IMR-90 (cell line): Measurements from ENCODE around the gene PYGB. TPM values are rescaled to one million over a fixed set of nuclear protein-coding genes. Genes with fewer than 3 reads are reported as not detected.

Experiments used
- ATAC-seq: fragments of 200-7000 bp; cut with Tn5 transposase; 2 replicates; pipeline ENCODE4 v1.9.1; 2020; ENCODE audit warnings: low read depth, mild to moderate bottlenecking, moderate library complexity
- BruUV-seq: library from RNA; stranded (reverse); fragments of 400-500 nt; replicated peaks from 2 replicates; lab custom pipeline; 2021; lab: Mats Ljungman, UMichigan
- CTCF ChIA-PET: fragments of 300-600 bp; formaldehyde crosslinking; extraction: SDS; loops from one replicate; lab custom pipeline; 2021; ENCODE audit warnings: antibody characterized with exemption; lab: Yijun Ruan, JAX
- POLR2A ChIA-PET: fragments of 300-600 bp; sonication (Branson Sonifier 250); formaldehyde crosslinking; loops from one replicate; lab custom pipeline; 2022; ENCODE audit warnings: antibody characterized with exemption; ENCODE audit not compliant: unreplicated experiment; lab: Charles Lee
- DNase-seq: peaks from one replicate; pipeline ENCODE4 v3.0.0; 2013
- H2AFZ ChIP-seq: replicated peaks from 2 replicates; pipeline ENCODE3; 2013; ENCODE audit warnings: low read length, mild to moderate bottlenecking; ENCODE audit not compliant: poor library complexity
- H2AK5ac ChIP-seq: 2 replicates; pipeline ENCODE4 v1.6.1; 2013; ENCODE audit warnings: low read depth, low read length, inconsistent platforms
- H2AK9ac ChIP-seq: replicated peaks from 2 replicates; pipeline ENCODE3; 2013; ENCODE audit warnings: mild to moderate bottlenecking, low read depth, low read length, moderate library complexity; ENCODE audit not compliant: poor library complexity
- H2BK120ac ChIP-seq: 2 replicates; pipeline ENCODE4 v1.6.1; 2013; ENCODE audit warnings: low read depth, low read length, inconsistent platforms
- H2BK15ac ChIP-seq: 3 replicates; pipeline ENCODE4 v1.6.1; 2013; ENCODE audit warnings: low read depth, low read length, inconsistent platforms
- H2BK20ac ChIP-seq: 2 replicates; pipeline ENCODE4 v1.6.1; 2013; ENCODE audit warnings: low read depth, mild to moderate bottlenecking, inconsistent platforms, low read length, moderate library complexity
- H2BK5ac ChIP-seq: 2 replicates; pipeline ENCODE4 v1.6.1; 2013; ENCODE audit warnings: mild to moderate bottlenecking, low read depth, low read length, inconsistent platforms; ENCODE audit not compliant: poor library complexity, severe bottlenecking
- H3K14ac ChIP-seq: replicated peaks from 2 replicates; pipeline ENCODE4 v1.6.1; 2013; ENCODE audit warnings: low read depth, low read length, inconsistent platforms
- H3K18ac ChIP-seq: 2 replicates; pipeline ENCODE4 v1.6.1; 2013; ENCODE audit warnings: low read depth, low read length, control low read depth
- H3K23ac ChIP-seq: 2 replicates; pipeline ENCODE4 v1.6.1; 2013; ENCODE audit warnings: low read depth, low read length, inconsistent platforms
- H3K27ac ChIP-seq: 2 replicates; pipeline ENCODE4 v1.5.1; 2013; ENCODE audit warnings: mild to moderate bottlenecking, control low read depth, low read length; ENCODE audit not compliant: insufficient read depth
- H3K27me3 ChIP-seq: 2 replicates; pipeline ENCODE4 v1.6.1; 2013; ENCODE audit warnings: low read length; ENCODE audit not compliant: control insufficient read depth, insufficient read depth
- H3K36me3 ChIP-seq: 2 replicates; pipeline ENCODE4 v1.6.1; 2013; ENCODE audit warnings: low read length, mixed read lengths; ENCODE audit not compliant: control insufficient read depth, insufficient read depth
- H3K4ac ChIP-seq: 2 replicates; pipeline ENCODE4 v1.6.1; 2013; ENCODE audit warnings: low read depth, low read length, inconsistent platforms
- H3K4me1 ChIP-seq: 2 replicates; pipeline ENCODE4 v1.6.1; 2013; ENCODE audit warnings: low read length, mixed read lengths; ENCODE audit not compliant: control insufficient read depth, insufficient read depth
- H3K4me2 ChIP-seq: 2 replicates; pipeline ENCODE4 v1.6.1; 2013; ENCODE audit warnings: low read depth, mild to moderate bottlenecking, control low read depth, low read length, moderate library complexity
- H3K4me3 ChIP-seq: 2 replicates; pipeline ENCODE4 v1.5.1; 2013; ENCODE audit warnings: low read depth, mild to moderate bottlenecking, control low read depth, low read length, moderate library complexity; ENCODE audit not compliant: insufficient read depth
- H3K56ac ChIP-seq: 2 replicates; pipeline ENCODE4 v1.6.1; 2013; ENCODE audit warnings: low read length, inconsistent platforms; ENCODE audit not compliant: insufficient read depth; ENCODE audit errors: extremely low read depth
- H3K79me1 ChIP-seq, 2 experiments: 2 replicates each; pipeline ENCODE4 v1.6.1; 2013; ENCODE audit warnings: low read length in 2 of 2, inconsistent platforms in 1 of 2, low read depth in 1 of 2
- H3K9ac ChIP-seq: 2 replicates; pipeline ENCODE4 v1.6.1; 2013; ENCODE audit warnings: low read depth, low read length, control low read depth
- H3K9me1 ChIP-seq: 2 replicates; pipeline ENCODE4 v1.6.1; 2013; ENCODE audit warnings: low read length, inconsistent platforms; ENCODE audit not compliant: insufficient read depth
- H3K9me3 ChIP-seq: 2 replicates; pipeline ENCODE4 v1.6.1; 2013; ENCODE audit warnings: low read length; ENCODE audit not compliant: control insufficient read depth, insufficient read depth
- H4K20me1 ChIP-seq: 2 replicates; pipeline ENCODE4 v1.6.1; 2013; ENCODE audit warnings: low read length, inconsistent platforms; ENCODE audit not compliant: insufficient read depth
- H4K5ac ChIP-seq: 2 replicates; pipeline ENCODE4 v1.6.1; 2013; ENCODE audit warnings: mild to moderate bottlenecking, low read depth, low read length, control low read depth
- H4K8ac ChIP-seq, 2 experiments: 2 replicates each; pipeline ENCODE4 v1.6.1; 2013; ENCODE audit warnings: low read depth in 2 of 2, low read length in 2 of 2, control low read depth in 1 of 2, inconsistent platforms in 1 of 2
- H4K91ac ChIP-seq: 2 replicates; pipeline ENCODE4 v1.6.1; 2013; ENCODE audit warnings: low read depth, low read length, inconsistent platforms; ENCODE audit not compliant: insufficient read depth
- BHLHE40 ChIP-seq: fragments of 150-350 bp; IDR thresholded peaks from 2 replicates; pipeline ENCODE4 v1.6.1; 2016; ENCODE audit warnings: mild to moderate bottlenecking, low read depth, low read length
- CEBPB ChIP-seq: IDR thresholded peaks from 2 replicates; pipeline ENCODE4 v1.6.1; 2012; ENCODE audit warnings: low read depth, low read length, improper control_type of control experiment
- CTCF ChIP-seq: conservative IDR thresholded peaks from 2 replicates; pipeline ENCODE4 v1.5.1; 2012; ENCODE audit warnings: mild to moderate bottlenecking, low read depth, low read length, improper control_type of control experiment
- ELK1 ChIP-seq: fragments of 150-350 bp; IDR thresholded peaks from 2 replicates; pipeline ENCODE4 v1.6.1; 2016; ENCODE audit warnings: low read depth, mild to moderate bottlenecking, low read length, moderate library complexity, borderline replicate concordance
- FOS ChIP-seq: fragments of 150-350 bp; IDR thresholded peaks from 2 replicates; pipeline ENCODE4 v1.6.1; 2016; ENCODE audit warnings: low read depth, low read length
- MAFK ChIP-seq: IDR thresholded peaks from 2 replicates; pipeline ENCODE4 v1.6.1; 2012; ENCODE audit warnings: low read depth, low read length, improper control_type of control experiment
- MAZ ChIP-seq: IDR thresholded peaks from 2 replicates; pipeline ENCODE4 v1.6.1; 2012; ENCODE audit warnings: low read depth, mild to moderate bottlenecking, low read length, improper control_type of control experiment, moderate library complexity, borderline replicate concordance
- MXI1 ChIP-seq: IDR thresholded peaks from 2 replicates; pipeline ENCODE4 v1.6.1; 2012; ENCODE audit warnings: low read depth, mild to moderate bottlenecking, low read length, moderate library complexity, borderline replicate concordance
- NFE2L2 ChIP-seq: fragments of 150-350 bp; IDR thresholded peaks from 2 replicates; pipeline ENCODE4 v1.6.1; 2016; ENCODE audit warnings: low read depth, mild to moderate bottlenecking, low read length
- POLR2A ChIP-seq: IDR thresholded peaks from 2 replicates; pipeline ENCODE4 v1.6.1; 2012; ENCODE audit warnings: mild to moderate bottlenecking, low read depth, low read length
- RAD21 ChIP-seq: IDR thresholded peaks from 2 replicates; pipeline ENCODE4 v1.6.1; 2012; ENCODE audit warnings: low read length, improper control_type of control experiment
- RCOR1 ChIP-seq: IDR thresholded peaks from 2 replicates; pipeline ENCODE4 v1.6.1; 2012; ENCODE audit warnings: mild to moderate bottlenecking, low read length, improper control_type of control experiment; ENCODE audit not compliant: insufficient replicate concordance
- RFX5 ChIP-seq: IDR thresholded peaks from 2 replicates; pipeline ENCODE4 v1.8.0; 2012; ENCODE audit warnings: low read depth, mild to moderate bottlenecking, low read length, moderate library complexity
- SMC3 ChIP-seq: fragments of 150-350 bp; IDR thresholded peaks from 2 replicates; pipeline ENCODE4 v1.6.1; 2016; ENCODE audit warnings: low read depth, mild to moderate bottlenecking, antibody characterized with exemption, low read length, moderate library complexity
- USF2 ChIP-seq: fragments of 150-350 bp; IDR thresholded peaks from 2 replicates; pipeline ENCODE4 v1.6.1; 2017; ENCODE audit warnings: mild to moderate bottlenecking, antibody characterized with exemption, low read length, low read depth
- WGBS, 2 experiments: methylation state at CpG; one replicate each; pipeline versions ENCODE4 v1.1.5 to v1.1.7; 2013; ENCODE audit warnings: missing lambda C conversion rate in 2 of 2; ENCODE audit not compliant: insufficient read length in 1 of 2; ENCODE audit errors: extremely low coverage in 2 of 2; 5-methylcytosine and 5-hydroxymethylcytosine counted together
- dilution Hi-C: fragments of 300-500 bp; cut with HindIII; formaldehyde crosslinking; loops from one replicate; pipeline ENCODE4 v1.14.3; 2018; ENCODE audit warnings: low sequenced_read_pairs; ENCODE audit not compliant: unreplicated experiment
- in situ Hi-C: fragments of 300-500 bp; cut with MboI; formaldehyde crosslinking; loops from 3 replicates; pipeline ENCODE4 v1.14.3; 2019; ENCODE audit warnings: low sequenced_read_pairs, inconsistent platforms, mixed read lengths
- intact Hi-C: fragments of 100-400 bp; cut with micrococcal nuclease; formaldehyde crosslinking; loops from 2 replicates; pipeline ENCODE4 v1.10.0; 2022
- polyA plus RNA-seq, 3 experiments: library from polyadenylated mRNA; depleted of rRNA; stranded (reverse); fragments of >200 nt; gene quantifications; 2 replicates each; pipeline ENCODE4 v1.2.3, GENCODE V29; 2012; ENCODE audit warnings: low replicate concordance in 1 of 3
- total RNA-seq: library from RNA; depleted of rRNA; stranded (reverse); fragments of >200 nt; gene quantifications from 2 replicates; pipeline ENCODE4 v1.2.3, GENCODE V29; 2012

Gene PYGB
- total and polyA plus RNA-seq, 2 of the 4 experiments (the other 2 are of a cell fraction), result 72.4 to 83.1 TPM

- Histone ChIP-seq H3K4ac (no peak overlapping the region; the same call in 1 of the 2 replicates), H3K23ac (no peak overlapping the region), H3K18ac (no peak overlapping the region), H4K91ac (no peak overlapping the region), H3K56ac (no peak overlapping the region), H2AK5ac (no peak overlapping the region), H3K14ac (no peak overlapping the region), H3K9me3 (no peaks in the 10 kb centered on the region), H2BK120ac (no peak overlapping the region), H4K8ac (no peak overlapping the region), H2BK5ac (no peak overlapping the region), H2AK9ac (no peak overlapping the region), H2BK15ac (no peak overlapping the region), H3K4me1 (peaks cover 12% of the 10 kb centered on the region), H3K4me2 (no peak overlapping the region), H2BK20ac (no peak overlapping the region), H3K9me1 (peaks cover 31% of the 10 kb centered on the region), H4K20me1 (peaks cover 12% of the 10 kb centered on the region), H3K27me3 (no peaks in the 10 kb centered on the region), H3K36me3 (peaks cover 12% of the 10 kb centered on the region; the same call in 1 of the 2 replicates), H3K9ac (no peak overlapping the region), H3K27ac (no peak overlapping the region), H2AFZ (no peak overlapping the region), H4K5ac (no peak overlapping the region), H3K79me1 (peaks cover 46 to 82% of the 10 kb centered on the region in 2 experiments), H3K4me3 (no peak overlapping the region)
- no peak for DNase-seq
- in situ Hi-C loops, result loop anchor here (25.0 kb wide), 2 partner anchors 217 to 367 kb away; partner anchors contain the start of gene ZNF337
- ChIA-PET CTCF (no interaction called here), POLR2A (no interaction called here)
- intact Hi-C loops, result no loop called here
- 87% methylated on average over 3 of the region's 13 CpGs; no CpG with 5 or more reads in 1 of the 2 experiments for WGBS, 2 experiments
- ATAC-seq, result no peak
- no TSS peak for BruUV-seq
- dilution Hi-C loops, result no loop called here
- TF ChIP-seq CEBPB (no peak), MAFK (no peak), ELK1 (no peak), USF2 (no peak), POLR2A (no peak), RAD21 (no peak), CTCF (no peak), RFX5 (no peak), MAZ (no peak), NFE2L2 (no peak), MXI1 (no peak), BHLHE40 (no peak), SMC3 (no peak), RCOR1 (no peak), FOS (no peak)
Observed at GRCh38 chr20:25320035-25320800, 72.3 kb downstream of the PYGB start.
